HEK293 (cell line): ENCODE data around the gene BTBD9.

Source experiments
- GLIS1 ChIP-seq: fragments of 450-650 bp; formaldehyde crosslinking; IDR thresholded peaks from 2 replicates; pipeline ENCODE4 v1.5.1; 2016; ENCODE audit warnings: missing biosample characterization, missing genetic modification characterization
- ZBTB17 ChIP-seq: fragments of 450-650 bp; formaldehyde crosslinking; IDR thresholded peaks from 2 replicates; pipeline ENCODE4 v1.5.1; 2016; ENCODE audit warnings: missing biosample characterization, missing genetic modification characterization
- ZBTB21 ChIP-seq: fragments of 450-650 bp; formaldehyde crosslinking; IDR thresholded peaks from 2 replicates; pipeline ENCODE4 v1.5.1; 2017; ENCODE audit warnings: missing biosample characterization, missing genetic modification characterization
- ZBTB8A ChIP-seq: fragments of 450-650 bp; formaldehyde crosslinking; IDR thresholded peaks from 2 replicates; pipeline ENCODE4 v1.5.1; 2016; ENCODE audit warnings: missing biosample characterization, missing genetic modification characterization
- ZNF114 ChIP-seq: fragments of 450-650 bp; formaldehyde crosslinking; IDR thresholded peaks from 2 replicates; pipeline ENCODE4 v1.5.0; 2017; ENCODE audit warnings: missing biosample characterization, missing genetic modification characterization
- ZNF138 ChIP-seq: fragments of 450-650 bp; formaldehyde crosslinking; IDR thresholded peaks from 2 replicates; pipeline ENCODE4 v1.5.1; 2016; ENCODE audit warnings: missing biosample characterization, missing genetic modification characterization, borderline replicate concordance
- ZNF155 ChIP-seq: fragments of 450-650 bp; formaldehyde crosslinking; IDR thresholded peaks from 2 replicates; pipeline ENCODE4 v1.5.1; 2016; ENCODE audit warnings: missing biosample characterization, missing genetic modification characterization
- ZNF174 ChIP-seq: fragments of 450-650 bp; formaldehyde crosslinking; IDR thresholded peaks from 2 replicates; pipeline ENCODE4 v1.5.0; 2017; ENCODE audit warnings: missing biosample characterization, mild to moderate bottlenecking, missing genetic modification characterization
- ZNF555 ChIP-seq: fragments of 450-650 bp; formaldehyde crosslinking; conservative IDR thresholded peaks from 2 replicates; pipeline ENCODE4 v1.5.1; 2017; ENCODE audit warnings: missing biosample characterization, mild to moderate bottlenecking, missing genetic modification characterization, inconsistent platforms
- ZNF558 ChIP-seq: fragments of 450-650 bp; formaldehyde crosslinking; IDR thresholded peaks from 2 replicates; pipeline ENCODE4 v1.5.1; 2016; ENCODE audit warnings: missing biosample characterization, missing genetic modification characterization
- ZNF561 ChIP-seq: fragments of 450-650 bp; IDR thresholded peaks from 2 replicates; pipeline ENCODE4 v1.5.1; 2018; ENCODE audit warnings: missing biosample characterization, missing genetic modification characterization, borderline replicate concordance
- ZNF707 ChIP-seq: fragments of 450-650 bp; formaldehyde crosslinking; IDR thresholded peaks from 2 replicates; pipeline ENCODE4 v1.5.1; 2016; ENCODE audit warnings: missing biosample characterization, missing genetic modification characterization
- ZNF776 ChIP-seq: fragments of 450-650 bp; formaldehyde crosslinking; IDR thresholded peaks from 2 replicates; pipeline ENCODE4 v1.5.0; 2017; ENCODE audit warnings: missing biosample characterization, missing genetic modification characterization, borderline replicate concordance
- ZNF777 ChIP-seq: fragments of 450-650 bp; formaldehyde crosslinking; IDR thresholded peaks from 2 replicates; pipeline ENCODE4 v1.5.1; 2017; ENCODE audit warnings: missing biosample characterization, missing genetic modification characterization, borderline replicate concordance
- ZNF785 ChIP-seq: fragments of 450-650 bp; formaldehyde crosslinking; IDR thresholded peaks from 2 replicates; pipeline ENCODE4 v1.5.1; 2016; ENCODE audit warnings: missing biosample characterization, missing genetic modification characterization
- ZNF837 ChIP-seq: fragments of 450-650 bp; formaldehyde crosslinking; IDR thresholded peaks from 2 replicates; pipeline ENCODE4 v1.5.1; 2016; ENCODE audit warnings: missing biosample characterization, missing genetic modification characterization
- ZSCAN16 ChIP-seq: fragments of 450-650 bp; formaldehyde crosslinking; IDR thresholded peaks from 2 replicates; pipeline ENCODE4 v1.5.1; 2016; ENCODE audit warnings: missing biosample characterization, missing genetic modification characterization
- TF ChIP-seq, protein P1 (sequence below): fragments of 450-650 bp; formaldehyde crosslinking; IDR thresholded peaks from 2 replicates; pipeline ENCODE4 v1.5.1; 2016; ENCODE audit warnings: missing biosample characterization, missing genetic modification characterization, borderline replicate concordance
- TF ChIP-seq, protein P2 (sequence below): fragments of 450-650 bp; formaldehyde crosslinking; IDR thresholded peaks from 2 replicates; pipeline ENCODE4 v1.5.1; 2016; ENCODE audit warnings: missing biosample characterization, missing genetic modification characterization
- TF ChIP-seq, protein P3 (sequence below): sonication (generic); formaldehyde crosslinking; IDR thresholded peaks from 2 replicates; pipeline ENCODE4 v1.8.1; 2022; ENCODE audit warnings: mild to moderate bottlenecking, moderate library complexity, missing genetic modification reagents
- TF ChIP-seq, protein P4 (sequence below): fragments of 450-650 bp; formaldehyde crosslinking; IDR thresholded peaks from 2 replicates; pipeline ENCODE4 v1.5.1; 2016; ENCODE audit warnings: missing biosample characterization, missing genetic modification characterization
- TF ChIP-seq, protein P5 (sequence below): fragments of 450-650 bp; formaldehyde crosslinking; IDR thresholded peaks from 2 replicates; pipeline ENCODE4 v1.5.1; 2016; ENCODE audit warnings: missing biosample characterization, missing genetic modification characterization
- TF ChIP-seq, protein P6 (sequence below): fragments of 450-650 bp; formaldehyde crosslinking; IDR thresholded peaks from 2 replicates; pipeline ENCODE4 v1.5.1; 2016; ENCODE audit warnings: missing biosample characterization, missing genetic modification characterization
- TF ChIP-seq, protein P7 (sequence below): fragments of 450-650 bp; formaldehyde crosslinking; IDR thresholded peaks from 2 replicates; pipeline ENCODE4 v1.5.1; 2016; ENCODE audit warnings: missing biosample characterization, missing genetic modification characterization, low read depth
- TF ChIP-seq, protein P8 (sequence below): fragments of 450-650 bp; formaldehyde crosslinking; IDR thresholded peaks from 2 replicates; pipeline ENCODE4 v1.5.1; 2016; ENCODE audit warnings: missing biosample characterization, missing genetic modification characterization

BTBD9 gene

DNA sequence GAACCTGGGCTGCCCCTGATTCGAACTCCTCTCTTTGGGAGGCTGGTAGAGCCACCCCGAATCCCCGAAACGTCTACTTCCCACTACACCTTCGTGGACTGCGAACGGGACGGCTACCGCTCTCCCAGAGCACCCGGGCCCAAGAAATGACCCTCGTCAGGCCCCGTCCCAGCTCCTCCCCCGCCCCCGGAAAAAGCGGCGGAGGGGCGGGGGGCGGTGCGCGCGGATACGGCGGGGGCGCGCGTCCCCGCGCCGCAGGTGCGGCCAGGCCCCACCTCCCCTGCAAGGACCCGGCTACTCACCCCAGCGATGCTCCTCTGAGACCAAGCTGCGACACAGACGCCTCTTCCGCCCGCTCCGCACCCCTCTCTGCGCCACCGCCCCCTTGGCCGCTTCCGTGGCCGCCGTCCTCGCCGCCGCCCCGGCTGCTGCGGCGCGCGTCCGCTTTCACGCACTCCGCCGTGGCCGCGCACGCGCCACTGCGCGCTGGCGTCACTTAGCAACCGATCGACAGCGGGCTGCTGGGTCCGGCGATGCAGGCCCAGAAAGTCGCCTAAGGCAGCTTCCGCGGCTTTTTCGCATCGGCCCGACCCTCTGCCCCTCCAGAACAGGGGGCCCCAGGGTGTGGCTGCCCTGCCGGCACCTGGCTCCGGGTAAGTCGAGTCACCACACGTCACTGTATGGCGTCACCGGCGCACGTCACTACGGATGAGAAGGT lies at the start of gene BTBD9 (continued):
- TF ChIP-seq, protein P1, sequence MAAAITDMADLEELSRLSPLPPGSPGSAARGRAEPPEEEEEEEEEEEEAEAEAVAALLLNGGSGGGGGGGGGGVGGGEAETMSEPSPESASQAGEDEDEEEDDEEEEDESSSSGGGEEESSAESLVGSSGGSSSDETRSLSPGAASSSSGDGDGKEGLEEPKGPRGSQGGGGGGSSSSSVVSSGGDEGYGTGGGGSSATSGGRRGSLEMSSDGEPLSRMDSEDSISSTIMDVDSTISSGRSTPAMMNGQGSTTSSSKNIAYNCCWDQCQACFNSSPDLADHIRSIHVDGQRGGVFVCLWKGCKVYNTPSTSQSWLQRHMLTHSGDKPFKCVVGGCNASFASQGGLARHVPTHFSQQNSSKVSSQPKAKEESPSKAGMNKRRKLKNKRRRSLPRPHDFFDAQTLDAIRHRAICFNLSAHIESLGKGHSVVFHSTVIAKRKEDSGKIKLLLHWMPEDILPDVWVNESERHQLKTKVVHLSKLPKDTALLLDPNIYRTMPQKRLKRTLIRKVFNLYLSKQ (tag by site-specific recombination), result no peak
- TF ChIP-seq ZNF114 (tag by site-specific recombination), result no peak
- TF ChIP-seq ZNF155 (tag by site-specific recombination), result no peak
- TF ChIP-seq ZBTB8A (tag by site-specific recombination), result peak; percentile 58
- TF ChIP-seq, protein P2, sequence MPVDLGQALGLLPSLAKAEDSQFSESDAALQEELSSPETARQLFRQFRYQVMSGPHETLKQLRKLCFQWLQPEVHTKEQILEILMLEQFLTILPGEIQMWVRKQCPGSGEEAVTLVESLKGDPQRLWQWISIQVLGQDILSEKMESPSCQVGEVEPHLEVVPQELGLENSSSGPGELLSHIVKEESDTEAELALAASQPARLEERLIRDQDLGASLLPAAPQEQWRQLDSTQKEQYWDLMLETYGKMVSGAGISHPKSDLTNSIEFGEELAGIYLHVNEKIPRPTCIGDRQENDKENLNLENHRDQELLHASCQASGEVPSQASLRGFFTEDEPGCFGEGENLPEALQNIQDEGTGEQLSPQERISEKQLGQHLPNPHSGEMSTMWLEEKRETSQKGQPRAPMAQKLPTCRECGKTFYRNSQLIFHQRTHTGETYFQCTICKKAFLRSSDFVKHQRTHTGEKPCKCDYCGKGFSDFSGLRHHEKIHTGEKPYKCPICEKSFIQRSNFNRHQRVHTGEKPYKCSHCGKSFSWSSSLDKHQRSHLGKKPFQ (tag by site-specific recombination), result no peak
- TF ChIP-seq ZNF837 (tag by site-specific recombination), result no peak
- no peak for TF ChIP-seq ZSCAN16 (tag by site-specific recombination)
- TF ChIP-seq, protein P3, sequence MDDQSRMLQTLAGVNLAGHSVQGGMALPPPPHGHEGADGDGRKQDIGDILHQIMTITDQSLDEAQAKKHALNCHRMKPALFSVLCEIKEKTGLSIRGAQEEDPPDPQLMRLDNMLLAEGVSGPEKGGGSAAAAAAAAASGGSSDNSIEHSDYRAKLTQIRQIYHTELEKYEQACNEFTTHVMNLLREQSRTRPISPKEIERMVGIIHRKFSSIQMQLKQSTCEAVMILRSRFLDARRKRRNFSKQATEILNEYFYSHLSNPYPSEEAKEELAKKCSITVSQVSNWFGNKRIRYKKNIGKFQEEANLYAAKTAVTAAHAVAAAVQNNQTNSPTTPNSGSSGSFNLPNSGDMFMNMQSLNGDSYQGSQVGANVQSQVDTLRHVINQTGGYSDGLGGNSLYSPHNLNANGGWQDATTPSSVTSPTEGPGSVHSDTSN (CRISPR knock-in tag), result peak; percentile 94
- TF ChIP-seq ZBTB17 (tag by site-specific recombination), result peak; percentile 89
- TF ChIP-seq, protein P4, sequence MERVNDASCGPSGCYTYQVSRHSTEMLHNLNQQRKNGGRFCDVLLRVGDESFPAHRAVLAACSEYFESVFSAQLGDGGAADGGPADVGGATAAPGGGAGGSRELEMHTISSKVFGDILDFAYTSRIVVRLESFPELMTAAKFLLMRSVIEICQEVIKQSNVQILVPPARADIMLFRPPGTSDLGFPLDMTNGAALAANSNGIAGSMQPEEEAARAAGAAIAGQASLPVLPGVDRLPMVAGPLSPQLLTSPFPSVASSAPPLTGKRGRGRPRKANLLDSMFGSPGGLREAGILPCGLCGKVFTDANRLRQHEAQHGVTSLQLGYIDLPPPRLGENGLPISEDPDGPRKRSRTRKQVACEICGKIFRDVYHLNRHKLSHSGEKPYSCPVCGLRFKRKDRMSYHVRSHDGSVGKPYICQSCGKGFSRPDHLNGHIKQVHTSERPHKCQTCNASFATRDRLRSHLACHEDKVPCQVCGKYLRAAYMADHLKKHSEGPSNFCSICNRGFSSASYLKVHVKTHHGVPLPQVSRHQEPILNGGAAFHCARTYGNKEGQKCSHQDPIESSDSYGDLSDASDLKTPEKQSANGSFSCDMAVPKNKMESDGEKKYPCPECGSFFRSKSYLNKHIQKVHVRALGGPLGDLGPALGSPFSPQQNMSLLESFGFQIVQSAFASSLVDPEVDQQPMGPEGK (tag by site-specific recombination), result peak; percentile 68; the same call in 1 of the 2 replicates
- TF ChIP-seq ZNF558, result no peak
- TF ChIP-seq, protein P5, sequence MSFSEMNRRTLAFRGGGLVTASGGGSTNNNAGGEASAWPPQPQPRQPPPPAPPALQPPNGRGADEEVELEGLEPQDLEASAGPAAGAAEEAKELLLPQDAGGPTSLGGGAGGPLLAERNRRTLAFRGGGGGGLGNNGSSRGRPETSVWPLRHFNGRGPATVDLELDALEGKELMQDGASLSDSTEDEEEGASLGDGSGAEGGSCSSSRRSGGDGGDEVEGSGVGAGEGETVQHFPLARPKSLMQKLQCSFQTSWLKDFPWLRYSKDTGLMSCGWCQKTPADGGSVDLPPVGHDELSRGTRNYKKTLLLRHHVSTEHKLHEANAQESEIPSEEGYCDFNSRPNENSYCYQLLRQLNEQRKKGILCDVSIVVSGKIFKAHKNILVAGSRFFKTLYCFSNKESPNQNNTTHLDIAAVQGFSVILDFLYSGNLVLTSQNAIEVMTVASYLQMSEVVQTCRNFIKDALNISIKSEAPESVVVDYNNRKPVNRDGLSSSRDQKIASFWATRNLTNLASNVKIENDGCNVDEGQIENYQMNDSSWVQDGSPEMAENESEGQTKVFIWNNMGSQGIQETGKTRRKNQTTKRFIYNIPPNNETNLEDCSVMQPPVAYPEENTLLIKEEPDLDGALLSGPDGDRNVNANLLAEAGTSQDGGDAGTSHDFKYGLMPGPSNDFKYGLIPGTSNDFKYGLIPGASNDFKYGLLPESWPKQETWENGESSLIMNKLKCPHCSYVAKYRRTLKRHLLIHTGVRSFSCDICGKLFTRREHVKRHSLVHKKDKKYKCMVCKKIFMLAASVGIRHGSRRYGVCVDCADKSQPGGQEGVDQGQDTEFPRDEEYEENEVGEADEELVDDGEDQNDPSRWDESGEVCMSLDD (tag by site-specific recombination), result 0 out of 2 replicates have a peak, but pooled peaks have one; percentile 37
- peak; percentile 100 for TF ChIP-seq ZBTB21 (tag by site-specific recombination)
- peak; percentile 58; the same call in 1 of the 2 replicates for TF ChIP-seq ZNF561
- TF ChIP-seq GLIS1, result no peak
- peak; percentile 81 for TF ChIP-seq ZNF777 (tag by site-specific recombination)
- TF ChIP-seq ZNF138 (tag by site-specific recombination), result no peak
- TF ChIP-seq, protein P6, sequence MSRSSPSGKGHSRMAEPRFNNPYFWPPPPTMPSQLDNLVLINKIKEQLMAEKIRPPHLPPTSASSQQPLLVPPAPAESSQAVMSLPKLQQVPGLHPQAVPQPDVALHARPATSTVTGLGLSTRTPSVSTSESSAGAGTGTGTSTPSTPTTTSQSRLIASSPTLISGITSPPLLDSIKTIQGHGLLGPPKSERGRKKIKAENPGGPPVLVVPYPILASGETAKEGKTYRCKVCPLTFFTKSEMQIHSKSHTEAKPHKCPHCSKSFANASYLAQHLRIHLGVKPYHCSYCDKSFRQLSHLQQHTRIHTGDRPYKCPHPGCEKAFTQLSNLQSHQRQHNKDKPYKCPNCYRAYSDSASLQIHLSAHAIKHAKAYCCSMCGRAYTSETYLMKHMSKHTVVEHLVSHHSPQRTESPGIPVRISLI, result no peak
- no peak for TF ChIP-seq ZNF555 (tag by site-specific recombination)
- TF ChIP-seq, protein P7, sequence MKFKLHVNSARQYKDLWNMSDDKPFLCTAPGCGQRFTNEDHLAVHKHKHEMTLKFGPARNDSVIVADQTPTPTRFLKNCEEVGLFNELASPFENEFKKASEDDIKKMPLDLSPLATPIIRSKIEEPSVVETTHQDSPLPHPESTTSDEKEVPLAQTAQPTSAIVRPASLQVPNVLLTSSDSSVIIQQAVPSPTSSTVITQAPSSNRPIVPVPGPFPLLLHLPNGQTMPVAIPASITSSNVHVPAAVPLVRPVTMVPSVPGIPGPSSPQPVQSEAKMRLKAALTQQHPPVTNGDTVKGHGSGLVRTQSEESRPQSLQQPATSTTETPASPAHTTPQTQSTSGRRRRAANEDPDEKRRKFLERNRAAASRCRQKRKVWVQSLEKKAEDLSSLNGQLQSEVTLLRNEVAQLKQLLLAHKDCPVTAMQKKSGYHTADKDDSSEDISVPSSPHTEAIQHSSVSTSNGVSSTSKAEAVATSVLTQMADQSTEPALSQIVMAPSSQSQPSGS (tag by site-specific recombination), result peak; percentile 86
- TF ChIP-seq, protein P8, sequence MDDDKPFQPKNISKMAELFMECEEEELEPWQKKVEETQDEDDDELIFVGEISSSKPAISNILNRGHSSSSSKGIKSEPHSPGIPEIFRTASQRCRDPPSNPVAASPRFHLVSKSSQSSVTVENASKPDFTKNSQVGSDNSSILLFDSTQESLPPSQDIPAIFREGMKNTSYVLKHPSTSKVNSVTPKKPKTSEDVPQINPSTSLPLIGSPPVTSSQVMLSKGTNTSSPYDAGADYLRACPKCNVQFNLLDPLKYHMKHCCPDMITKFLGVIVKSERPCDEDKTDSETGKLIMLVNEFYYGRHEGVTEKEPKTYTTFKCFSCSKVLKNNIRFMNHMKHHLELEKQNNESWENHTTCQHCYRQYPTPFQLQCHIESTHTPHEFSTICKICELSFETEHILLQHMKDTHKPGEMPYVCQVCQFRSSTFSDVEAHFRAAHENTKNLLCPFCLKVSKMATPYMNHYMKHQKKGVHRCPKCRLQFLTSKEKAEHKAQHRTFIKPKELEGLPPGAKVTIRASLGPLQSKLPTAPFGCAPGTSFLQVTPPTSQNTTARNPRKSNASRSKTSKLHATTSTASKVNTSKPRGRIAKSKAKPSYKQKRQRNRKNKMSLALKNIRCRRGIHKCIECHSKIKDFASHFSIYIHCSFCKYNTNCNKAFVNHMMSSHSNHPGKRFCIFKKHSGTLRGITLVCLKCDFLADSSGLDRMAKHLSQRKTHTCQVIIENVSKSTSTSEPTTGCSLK (tag by site-specific recombination), result no peak
- TF ChIP-seq ZNF174 (tag by site-specific recombination), result no peak
- TF ChIP-seq ZNF785 (tag by site-specific recombination), result no peak
- TF ChIP-seq ZNF776 (tag by site-specific recombination), result no peak
- no peak for TF ChIP-seq ZNF707 (tag by site-specific recombination)
